Testis (tissue), 3 donors: ENCODE results near the gene AIFM3. TPM values are rescaled to one million over a fixed set of nuclear protein-coding genes. Genes with fewer than 3 reads are reported as not detected.

Experiments used
- DNase-seq: peaks from one replicate; pipeline ENCODE4 v3.0.0-alpha.2; 2019
- H3K27ac ChIP-seq, 2 donors: fragments of 200-600 bp; sonication (generic); one replicate each; pipeline ENCODE4 v1.5.1; 2019
- H3K27me3 ChIP-seq: fragments of 200-600 bp; sonication (generic); one replicate; pipeline ENCODE4 v1.5.1; 2019
- H3K36me3 ChIP-seq: fragments of 200-600 bp; sonication (generic); one replicate; pipeline ENCODE4 v1.5.1; 2017; ENCODE audit warnings: low read depth; ENCODE audit errors: missing control alignments
- H3K4me1 ChIP-seq: fragments of 200-600 bp; sonication (generic); one replicate; pipeline ENCODE4 v1.5.1; 2019
- H3K4me3 ChIP-seq, 2 donors: fragments of 200-600 bp; sonication (generic); one replicate each; pipeline ENCODE4 v1.5.1; 2017 to 2019
- H3K9me3 ChIP-seq: fragments of 200-600 bp; sonication (generic); one replicate; pipeline ENCODE4 v1.5.1; 2017
- POLR2A ChIP-seq: fragments of 450-650 bp; IDR thresholded peaks from one replicate; pipeline ENCODE4 v1.6.1; 2017; ENCODE audit warnings: antibody characterized with exemption, mild to moderate bottlenecking, moderate library complexity
- WGBS, 2 donors: methylation state at CpG; one replicate each; pipeline ENCODE4 v1.1.5; 2018; 5-methylcytosine and 5-hydroxymethylcytosine counted together
- intact Hi-C: fragments of 100-400 bp; cut with DNase I; formaldehyde crosslinking; loops from one replicate; pipeline ENCODE4 v1.15.1; 2023; ENCODE audit warnings: low total_unique reads
- polyA plus RNA-seq: library from polyadenylated mRNA; stranded (reverse); fragments of 350-450 nt; fragmentation: Illumina TruSeq; extraction: RNeasy Lipid Tissue Mini Kit (QIAGEN cat#74804); gene quantifications from one replicate; pipeline ENCODE4 v1.2.3, GENCODE V29; 2014; ENCODE audit warnings: low read depth, low replicate concordance; ENCODE audit not compliant: insufficient read depth
- total RNA-seq, 2 donors: library from RNA; depleted of rRNA; stranded (reverse); fragments of >200 nt; gene quantifications; one replicate each; pipeline ENCODE4 v1.2.3, GENCODE V29; 2016
- TF ChIP-seq, protein P1 (sequence below), 3 experiments: fragments of 450-650 bp in 2 of 3; fragments of 200-600 bp in 1 of 3; sonication (generic) in 1 of 3; IDR thresholded peaks; one replicate each; pipeline ENCODE4 v1.5.1; 2016 to 2019; ENCODE audit warnings: antibody characterized with exemption in 3 of 3, mild to moderate bottlenecking in 2 of 3, moderate library complexity in 1 of 3

AIFM3 gene
- total and polyA plus RNA-seq, 3 donors from 2014 or later, result 0.88 to 2.9 (median 1.6) TPM

DNA sequence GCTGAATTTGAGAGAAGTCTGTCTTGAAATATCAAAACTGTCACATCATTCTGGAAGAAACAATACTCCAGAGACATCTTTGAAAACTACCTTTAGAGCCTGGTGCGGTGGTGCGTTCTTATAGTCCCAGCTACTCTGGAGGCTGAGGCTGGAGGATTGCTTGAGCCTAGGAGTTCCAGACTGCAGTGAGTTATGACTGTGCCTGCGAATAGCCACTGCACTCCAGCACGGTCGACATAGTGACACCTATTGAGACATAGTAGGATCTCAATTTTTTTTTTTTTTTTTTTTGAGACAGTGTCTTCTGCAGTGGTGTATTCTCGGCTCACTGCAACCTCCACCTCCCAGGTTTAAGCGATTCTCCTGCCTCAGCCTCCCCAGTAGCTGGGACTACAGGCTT is 11.5 kb upstream of the AIFM3 start:
- no peak for DNase-seq
- H3K4me1 ChIP-seq, result no peaks in the 10 kb centered on the region
- intact Hi-C loops, result no loop called here
- H3K27me3 ChIP-seq, result no peaks in the 10 kb centered on the region
- H3K36me3 ChIP-seq, result no peaks in the 10 kb centered on the region
- TF ChIP-seq POLR2A, result no peak
- TF ChIP-seq, protein P1, sequence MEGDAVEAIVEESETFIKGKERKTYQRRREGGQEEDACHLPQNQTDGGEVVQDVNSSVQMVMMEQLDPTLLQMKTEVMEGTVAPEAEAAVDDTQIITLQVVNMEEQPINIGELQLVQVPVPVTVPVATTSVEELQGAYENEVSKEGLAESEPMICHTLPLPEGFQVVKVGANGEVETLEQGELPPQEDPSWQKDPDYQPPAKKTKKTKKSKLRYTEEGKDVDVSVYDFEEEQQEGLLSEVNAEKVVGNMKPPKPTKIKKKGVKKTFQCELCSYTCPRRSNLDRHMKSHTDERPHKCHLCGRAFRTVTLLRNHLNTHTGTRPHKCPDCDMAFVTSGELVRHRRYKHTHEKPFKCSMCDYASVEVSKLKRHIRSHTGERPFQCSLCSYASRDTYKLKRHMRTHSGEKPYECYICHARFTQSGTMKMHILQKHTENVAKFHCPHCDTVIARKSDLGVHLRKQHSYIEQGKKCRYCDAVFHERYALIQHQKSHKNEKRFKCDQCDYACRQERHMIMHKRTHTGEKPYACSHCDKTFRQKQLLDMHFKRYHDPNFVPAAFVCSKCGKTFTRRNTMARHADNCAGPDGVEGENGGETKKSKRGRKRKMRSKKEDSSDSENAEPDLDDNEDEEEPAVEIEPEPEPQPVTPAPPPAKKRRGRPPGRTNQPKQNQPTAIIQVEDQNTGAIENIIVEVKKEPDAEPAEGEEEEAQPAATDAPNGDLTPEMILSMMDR (IDR thresholded peaks at IDR 0.05), result no peak
- 86 to 93% methylated on average over 6 to 7 of the region's 7 CpGs for WGBS, 2 donors
- no peaks in the 10 kb centered on the region for H3K9me3 ChIP-seq
- no peak overlapping the region for H3K27ac ChIP-seq
- no peak overlapping the region for H3K4me3 ChIP-seq

- H3K9me3 ChIP-seq, result no peaks in the 10 kb centered on the region
- TF ChIP-seq, protein P1 (IDR thresholded peaks at IDR 0.05), result no peak
- TF ChIP-seq POLR2A, result no peak
- no peaks in the 10 kb centered on the region for H3K27me3 ChIP-seq
- peak overlapping the region; percentile 59 to 67 for H3K4me3 ChIP-seq
- no peak overlapping the region for H3K27ac ChIP-seq
- no peaks in the 10 kb centered on the region for H3K4me1 ChIP-seq
- intact Hi-C loops, result no loop called here
- WGBS, 2 donors, result 43 to 55% methylated on average over 11 to 27 of the region's 27 CpGs
- no peak for DNase-seq
- H3K36me3 ChIP-seq, result no peaks in the 10 kb centered on the region
Measured at GRCh38 chr22:20956258-20957101, 10.6 kb upstream of the AIFM3 start.

DNA sequence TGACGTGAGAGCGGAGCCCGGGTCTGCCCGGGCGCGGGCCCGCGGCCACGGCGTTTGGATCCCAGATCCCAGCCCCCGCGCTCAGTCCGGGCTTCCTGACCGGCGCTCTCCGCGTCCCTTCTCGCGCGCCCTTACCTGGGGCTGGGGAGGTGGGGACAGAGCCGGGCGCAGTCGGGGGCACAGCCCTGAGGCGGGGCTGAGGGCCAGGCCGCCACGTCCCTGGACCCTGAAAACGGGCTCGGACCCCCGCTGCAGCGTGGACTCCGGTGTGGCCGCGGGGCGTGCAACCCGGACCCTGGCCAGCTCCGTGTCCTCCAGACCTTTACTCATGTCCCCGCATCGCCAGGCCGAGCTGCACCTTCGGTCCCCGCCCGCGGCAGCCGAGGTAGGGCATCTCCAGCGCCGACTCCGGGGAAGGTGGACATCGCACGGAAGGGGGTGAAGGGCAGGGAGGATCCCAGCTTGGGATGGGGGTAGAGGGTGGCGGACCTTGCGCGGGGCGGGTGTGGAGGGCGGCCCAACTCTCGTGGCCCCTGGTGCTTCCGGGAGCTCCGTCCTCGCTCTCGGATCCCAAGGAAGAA is 9.9 kb upstream of the AIFM3 start:
- intact Hi-C loops, result no loop called here
- Histone ChIP-seq H3K4me1 (no peaks in the 10 kb centered on the region), H3K27ac (no peak overlapping the region), H3K4me3 (peak overlapping the region; percentile 59 to 67), H3K36me3 (no peaks in the 10 kb centered on the region), H3K27me3 (no peaks in the 10 kb centered on the region), H3K9me3 (no peaks in the 10 kb centered on the region)
- 0% methylated on average over 10 to 49 of the region's 59 CpGs for WGBS, 2 donors
- TF ChIP-seq, protein P1 (IDR thresholded peaks at IDR 0.05), result no peak
- no peak for TF ChIP-seq POLR2A
- DNase-seq, result no peak

GRCh38 chr22:20957683-20958431 is 9.2 kb upstream of the AIFM3 start:
- Histone ChIP-seq H3K9me3 (no peaks in the 10 kb centered on the region), H3K36me3 (no peaks in the 10 kb centered on the region), H3K27ac (no peak overlapping the region), H3K4me3 (peak overlapping the region; percentile 59 to 67), H3K27me3 (no peaks in the 10 kb centered on the region), H3K4me1 (no peaks in the 10 kb centered on the region)
- no peak for DNase-seq
- intact Hi-C loops, result no loop called here
- WGBS, 2 donors, result 3% methylated on average over 12 to 31 of the region's 32 CpGs
- no peak for TF ChIP-seq POLR2A
- TF ChIP-seq, protein P1 (IDR thresholded peaks at IDR 0.05), result no peak
